Measurements from ENCODE around the gene MGAT4D. TPM values are rescaled to one million over a fixed set of nuclear protein-coding genes. Genes with fewer than 3 reads are reported as not detected.
"Not testable (repeated sequence)": the region's sequence is repeated elsewhere in the genome, so short reads cannot be mapped to it uniquely, and the experiment has no call there.

MGAT4D gene
- total RNA-seq, 1 experiment from 2014 or later = not detected

GRCh38 chr4:140413130-140413969 lies 84.7 kb downstream of the MGAT4D start:
- H4K20me1 ChIP-seq (ENCODE audit: insufficient read depth); POLR2A ChIA-PET; BruUV-seq (replicated peaks); H3K9me3 ChIP-seq (ENCODE audit: control insufficient read depth in 1 of 2, insufficient read depth in 1 of 2, low read depth in 1 of 2, low read length in 2 of 2); H2AFZ ChIP-seq (ENCODE audit: low read depth, low read length, poor library complexity, severe bottlenecking); H3K27me3 ChIP-seq (ENCODE audit: insufficient read depth, low read length); ATAC-seq; H3K27ac ChIP-seq (ENCODE audit: low read depth, low read length); H3K9me2 ChIP-seq (ENCODE audit: insufficient read depth); H3K36me3 ChIP-seq (ENCODE audit: control insufficient read depth in 1 of 2, insufficient read depth in 2 of 2, low read length in 2 of 2); DNase-seq (ENCODE audit: low read depth, low spot score); H3K4me2 ChIP-seq (ENCODE audit: low read length); H3K79me2 ChIP-seq (ENCODE audit: insufficient read depth, low read length); H3K9ac ChIP-seq (ENCODE audit: low read length); H3K4me1 ChIP-seq (ENCODE audit: control insufficient read depth in 1 of 2, insufficient read depth in 2 of 2, low read length in 2 of 2); H3K4me3 ChIP-seq (replicated peaks in 1 of 2; ENCODE audit: low read depth in 1 of 2, low read length in 2 of 2); intact Hi-C loops (cut with micrococcal nuclease); CTCF ChIA-PET; RAD21 ChIA-PET (ENCODE audit: low non-redundant PET in 1 of 2, low total read pairs in 2 of 2, uncharacterized antibody in 2 of 2, unreplicated experiment in 2 of 2): not testable (repeated sequence)

- no peaks in the 10 kb centered on the region for H3K79me2 ChIP-seq (ENCODE audit: insufficient read depth, low read length)
- H3K9me3 ChIP-seq (ENCODE audit: control insufficient read depth in 1 of 2, insufficient read depth in 1 of 2, low read depth in 1 of 2, low read length in 2 of 2) = no peaks in the 10 kb centered on the region
- H2AFZ ChIP-seq (ENCODE audit: low read depth, low read length, poor library complexity, severe bottlenecking) = no peak overlapping the region
- H3K27ac ChIP-seq (ENCODE audit: low read depth, low read length) = no peak overlapping the region
- ChIA-PET CTCF (no interaction called here), POLR2A (no interaction called here), RAD21 (ENCODE audit: low non-redundant PET in 1 of 2, low total read pairs in 2 of 2, uncharacterized antibody in 2 of 2, unreplicated experiment in 2 of 2) (no interaction called here)
- intact Hi-C loops (cut with micrococcal nuclease) = no loop called here
- ATAC-seq (no peak), DNase-seq (ENCODE audit: low read depth, low spot score) (no peak)
- no peak overlapping the region for H3K4me2 ChIP-seq (ENCODE audit: low read length)
- H3K4me1 ChIP-seq (ENCODE audit: control insufficient read depth in 1 of 2, insufficient read depth in 2 of 2, low read length in 2 of 2) = no peaks in the 10 kb centered on the region
- H3K9me2 ChIP-seq (ENCODE audit: insufficient read depth) = no peaks in the 10 kb centered on the region
- TF ChIP-seq EZH2phosphoT487 (IDR thresholded peaks at IDR 0.05; ENCODE audit: borderline replicate concordance) (no peak), JUND (IDR thresholded peaks at IDR 0.05) (no peak), RAD21 (IDR thresholded peaks at IDR 0.05; ENCODE audit: low read depth) (no peak), ATF3 (IDR thresholded peaks at IDR 0.05) (no peak), CEBPB (IDR thresholded peaks at IDR 0.05; ENCODE audit: low read depth) (no peak), SP1 (IDR thresholded peaks at IDR 0.05; ENCODE audit: low read depth) (no peak), EZH2 (IDR thresholded peaks at IDR 0.05) (no peak), MAX (IDR thresholded peaks at IDR 0.05) (no peak), CTCF (IDR thresholded peaks at IDR 0.05 in 2 of 3, conservative IDR thresholded peaks at IDR 0.05 in 1 of 3; ENCODE audit: borderline replicate concordance in 1 of 3, insufficient read depth in 1 of 3, low read depth in 2 of 3, low read length in 2 of 3) (no peak), SIN3A (IDR thresholded peaks at IDR 0.05; ENCODE audit: low read depth) (no peak), YY1 (IDR thresholded peaks at IDR 0.05; ENCODE audit: extremely low read depth, insufficient replicate concordance, low read depth, low read length) (no peak), ZBTB33 (IDR thresholded peaks at IDR 0.05; ENCODE audit: extremely low read depth, insufficient replicate concordance, low read length) (no peak)
- no peaks in the 10 kb centered on the region for H4K20me1 ChIP-seq (ENCODE audit: insufficient read depth)
- H3K36me3 ChIP-seq (ENCODE audit: control insufficient read depth in 1 of 2, insufficient read depth in 2 of 2, low read length in 2 of 2) = no peaks in the 10 kb centered on the region
- H3K27me3 ChIP-seq (ENCODE audit: insufficient read depth, low read length) = no peaks in the 10 kb centered on the region
- H3K4me3 ChIP-seq (replicated peaks in 1 of 2; ENCODE audit: low read depth in 1 of 2, low read length in 2 of 2) = no peak overlapping the region
- no peak overlapping the region for H3K9ac ChIP-seq (ENCODE audit: low read length)
- BruUV-seq (replicated peaks) = no TSS peak
These were observed 89.1 kb downstream of the MGAT4D start for GRCh38 chr4:140408974-140409373.

Measured in HCT116 (cell line).